EH (cell line): Measurements from ENCODE around the gene KDM4C.
A peak's percentile ranks its signal among the peaks of the same experiment; 100 is the strongest.

Source experiments
- DNase-seq: peaks from one replicate; pipeline ENCODE4 v3.0.0-alpha.2; 2015; ENCODE audit warnings: low read depth

The KDM4C gene

GRCh38 chr9:7045361-7045760 lies 287.6 kb downstream of the KDM4C start:
- peak; percentile 16 for DNase-seq

- no peak for DNase-seq
Measured at GRCh38 chr9:7051711-7052110, 293.9 kb downstream of the KDM4C start.

GRCh38 chr9:7053903-7054302 lies 296.1 kb downstream of the KDM4C start:
- no peak for DNase-seq

GRCh38 chr9:7055171-7055903 lies 297.6 kb downstream of the KDM4C start:
- no peak for DNase-seq

GRCh38 chr9:7056254-7056653 lies 298.5 kb downstream of the KDM4C start:
- no peak for DNase-seq

- DNase-seq = peak; percentile 53
Measured at GRCh38 chr9:7058473-7058872, 300.7 kb downstream of the KDM4C start.

- DNase-seq = no peak
Measured at GRCh38 chr9:7067169-7067568, 309.4 kb downstream of the KDM4C start.

- peak; percentile 6 for DNase-seq
Measured at GRCh38 chr9:7071916-7072315, 314.1 kb downstream of the KDM4C start.

- no peak for DNase-seq
Measured at GRCh38 chr9:7073706-7074105, 315.9 kb downstream of the KDM4C start.

GRCh38 chr9:7075154-7075553 lies 317.4 kb downstream of the KDM4C start:
- no peak for DNase-seq

- no peak for DNase-seq
Measured at GRCh38 chr9:7079051-7079450, 321.3 kb downstream of the KDM4C start.

GRCh38 chr9:7081065-7081600 lies 323.4 kb downstream of the KDM4C start:
- no peak for DNase-seq

GRCh38 chr9:7083192-7083591 lies 325.4 kb downstream of the KDM4C start:
- no peak for DNase-seq

- no peak for DNase-seq
Measured at GRCh38 chr9:7085357-7085756, 327.6 kb downstream of the KDM4C start.

- DNase-seq = no peak
Measured at GRCh38 chr9:7086389-7086788, 328.6 kb downstream of the KDM4C start.

GRCh38 chr9:7088611-7089010 lies 330.8 kb downstream of the KDM4C start:
- DNase-seq = no peak

- DNase-seq = no peak
Measured at GRCh38 chr9:7089406-7090193, 331.8 kb downstream of the KDM4C start.

GRCh38 chr9:7093040-7093439 lies 335.3 kb downstream of the KDM4C start:
- no peak for DNase-seq

GRCh38 chr9:7094052-7094451 lies 336.3 kb downstream of the KDM4C start:
- DNase-seq = peak; percentile 10

GRCh38 chr9:7094576-7094975 lies 336.8 kb downstream of the KDM4C start:
- DNase-seq = no peak

GRCh38 chr9:7095058-7095457 lies 337.3 kb downstream of the KDM4C start:
- no peak for DNase-seq

GRCh38 chr9:7097040-7097715 lies 339.4 kb downstream of the KDM4C start:
- DNase-seq = no peak
